Stimulated activated CD8-positive, alpha-beta memory T cell treated with anti-CD3 and anti-CD28 coated beads, Interleukin-4, amount 100 ng/mL, for 4 hours (primary cell): ENCODE data around the gene GNAI3.

Experiments used
- DNase-seq, 2 donors: peaks; one replicate each; pipeline ENCODE4 v3.0.0-alpha.2; 2020; ENCODE audit warnings: low read depth in 2 of 2, low spot score in 1 of 2

The GNAI3 gene

GRCh38 chr1:109592916-109593315, 44.5 kb downstream of the GNAI3 start:
- no peak for DNase-seq

GRCh38 chr1:109595531-109595930, 47.1 kb downstream of the GNAI3 start:
- DNase-seq, result no peak

DNA sequence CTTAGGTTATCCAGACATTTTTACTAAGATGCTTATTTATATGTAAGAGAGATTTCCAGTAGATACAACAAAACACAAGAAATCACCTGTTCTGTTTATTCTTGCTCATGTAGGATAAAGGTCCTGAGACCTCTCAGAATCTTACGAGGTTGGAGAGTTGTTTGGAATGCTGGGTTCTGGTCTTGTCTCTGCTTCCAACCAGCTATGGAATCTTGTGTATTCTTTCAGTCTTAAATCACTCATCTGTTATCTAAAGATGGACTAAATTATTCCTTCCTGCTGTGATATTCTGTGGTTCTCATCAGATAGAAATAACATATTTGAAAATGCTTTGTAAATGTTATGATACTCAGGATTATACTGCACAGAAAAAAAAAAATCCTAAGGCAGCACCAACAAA, 49.7 kb downstream of the GNAI3 start:
- no peak for DNase-seq

GRCh38 chr1:109598655-109599054, 50.2 kb downstream of the GNAI3 start:
- no peak for DNase-seq

DNA sequence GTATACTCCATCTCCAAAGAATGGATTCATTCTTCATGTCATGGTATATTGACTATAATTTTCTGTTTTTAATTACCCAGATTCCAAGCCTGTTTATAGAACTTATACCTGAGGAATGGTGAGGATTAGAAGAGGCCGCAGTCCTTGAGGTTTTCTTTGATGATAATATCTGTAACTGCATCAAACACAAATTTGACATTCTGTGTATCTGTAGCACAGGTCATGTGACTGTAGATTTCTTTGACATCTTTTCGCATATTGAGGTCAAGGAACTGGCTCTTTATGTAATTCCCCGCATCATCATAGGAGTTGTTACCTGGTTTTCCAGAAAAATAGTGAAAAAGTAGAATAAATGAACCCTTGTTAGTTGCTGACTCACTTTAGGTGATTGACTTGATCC, 54.8 kb downstream of the GNAI3 start:
- no peak for DNase-seq

DNA sequence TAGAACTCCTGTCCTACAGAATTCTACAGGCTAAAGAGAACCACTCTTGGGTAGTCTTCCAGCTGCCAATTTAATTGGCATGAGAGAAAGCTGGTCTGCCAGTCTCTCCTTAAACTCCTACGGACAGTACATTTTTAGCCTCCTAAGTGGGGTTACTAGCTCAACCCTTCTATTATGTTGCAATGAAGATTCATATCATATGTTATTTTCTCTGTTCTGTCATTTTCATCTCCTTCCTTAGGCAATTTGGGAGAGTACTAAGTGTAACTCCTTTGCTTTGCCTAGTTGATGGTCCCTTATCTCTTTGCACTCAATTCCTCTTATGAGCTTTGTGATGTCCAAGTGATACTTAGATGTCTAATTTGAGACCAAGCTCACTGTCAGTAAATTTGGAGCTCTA, 57.0 kb downstream of the GNAI3 start:
- DNase-seq, result no peak

DNA sequence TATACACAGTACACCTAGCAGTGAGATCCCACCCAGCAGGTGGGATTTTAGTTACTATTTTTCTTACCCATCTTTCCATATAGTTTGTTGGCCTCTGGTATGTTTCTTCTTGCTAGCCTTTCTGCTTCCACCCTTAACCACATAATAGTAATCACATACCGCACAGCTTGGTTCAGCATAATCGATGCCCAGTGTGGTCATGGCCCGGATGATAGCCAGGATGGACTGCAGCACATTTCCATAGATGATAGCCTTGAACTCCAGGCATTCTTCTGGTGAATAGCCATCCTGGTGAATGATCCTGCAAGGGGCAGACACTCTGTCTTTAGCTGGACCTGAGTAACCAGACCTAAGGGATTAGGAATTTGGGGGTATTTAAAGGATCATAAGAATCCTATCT, 61.5 kb downstream of the GNAI3 start:
- no peak for DNase-seq

- no peak for DNase-seq
Measured at GRCh38 chr1:109610609-109611307, 62.3 kb downstream of the GNAI3 start.

- no peak for DNase-seq
Measured at GRCh38 chr1:109611308-109611990, 63.0 kb downstream of the GNAI3 start.

DNA sequence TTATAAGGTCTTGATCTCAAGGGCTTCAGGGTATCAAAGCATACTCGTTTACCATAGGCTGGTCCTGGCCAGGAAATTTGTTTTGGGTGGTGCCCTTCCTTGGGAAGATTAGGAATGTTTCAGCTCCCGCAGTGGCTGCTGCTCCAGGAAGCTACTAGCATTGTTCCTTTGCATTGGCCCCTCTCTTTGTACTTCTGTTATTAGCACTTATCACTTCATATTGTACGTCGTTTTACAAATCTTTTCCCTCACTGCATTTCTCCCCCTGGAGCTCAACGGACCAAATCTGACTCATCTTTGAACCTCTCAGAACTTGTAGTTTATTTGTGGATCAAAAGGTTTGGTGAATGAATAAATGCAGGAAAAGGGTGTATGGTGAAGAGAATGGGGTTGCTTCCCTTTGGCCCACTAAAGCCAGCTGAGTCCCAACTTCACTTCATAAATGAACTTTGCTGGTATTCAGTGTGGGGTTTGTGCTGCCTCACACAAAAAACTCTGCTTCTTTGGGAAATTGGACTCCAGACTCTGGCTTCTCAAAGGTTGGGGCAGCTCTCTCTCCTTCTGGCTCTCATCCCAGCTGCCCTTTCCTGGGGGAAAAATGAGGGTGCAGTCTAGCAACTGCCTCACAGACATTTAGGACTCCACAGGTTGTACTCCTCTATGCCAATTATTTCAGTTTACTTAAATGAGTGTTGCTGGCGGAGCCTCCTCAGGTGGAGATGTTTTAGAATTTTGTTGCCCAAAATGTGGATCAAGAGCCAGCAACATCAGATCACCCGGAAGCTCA, 65.1 kb downstream of the GNAI3 start:
- no peak for DNase-seq

GRCh38 chr1:109615879-109616278, 67.5 kb downstream of the GNAI3 start:
- DNase-seq, result no peak

- DNase-seq, result no peak
Measured at GRCh38 chr1:109616391-109616790, 68.0 kb downstream of the GNAI3 start.

GRCh38 chr1:109617291-109617801, 68.9 kb downstream of the GNAI3 start:
- no peak for DNase-seq

- DNase-seq, result no peak
Measured at GRCh38 chr1:109618661-109619575, 70.5 kb downstream of the GNAI3 start.

GRCh38 chr1:109619576-109620400, 71.4 kb downstream of the GNAI3 start, which contains the start of the genes AMPD2 and GNAT2:
Gene AMPD2, plus strand, starts transcription at chr1:109619837. Its CDS starts 1,339 bp downstream, at chr1:109621176.
Gene GNAT2, minus strand, starts transcription at chr1:109619616. Its CDS starts 6,746 bp downstream, at chr1:109612870.
- DNase-seq, result peak; percentile 42 to 60

- no peak for DNase-seq
Measured at GRCh38 chr1:109620401-109620791, 72.0 kb downstream of the GNAI3 start.

GRCh38 chr1:109620841-109621286, 72.4 kb downstream of the GNAI3 start:
- peak; percentile 89 to 95 for DNase-seq

GRCh38 chr1:109621379-109622136, 73.1 kb downstream of the GNAI3 start:
- no peak for DNase-seq
